Breast epithelium (tissue), 3 donors: ENCODE data around the gene TAGLN.

Source experiments
- POLR2A ChIP-seq: fragments of 450-650 bp; IDR thresholded peaks from one replicate; pipeline ENCODE4 v1.6.1; 2016; ENCODE audit warnings: antibody characterized with exemption, mild to moderate bottlenecking, moderate library complexity
- POLR2AphosphoS5 ChIP-seq, 3 donors: sonication (generic); formaldehyde crosslinking; IDR thresholded peaks; one replicate each; pipeline ENCODE4 v1.6.1; 2017; ENCODE audit warnings: antibody characterized with exemption in 3 of 3
- TF ChIP-seq, protein P1 (sequence below), 3 donors: fragments of 450-650 bp; IDR thresholded peaks; one replicate each; pipeline ENCODE4 v1.5.1; 2016 to 2017; ENCODE audit warnings: antibody characterized with exemption in 3 of 3, mild to moderate bottlenecking in 3 of 3, moderate library complexity in 3 of 3

DNA sequence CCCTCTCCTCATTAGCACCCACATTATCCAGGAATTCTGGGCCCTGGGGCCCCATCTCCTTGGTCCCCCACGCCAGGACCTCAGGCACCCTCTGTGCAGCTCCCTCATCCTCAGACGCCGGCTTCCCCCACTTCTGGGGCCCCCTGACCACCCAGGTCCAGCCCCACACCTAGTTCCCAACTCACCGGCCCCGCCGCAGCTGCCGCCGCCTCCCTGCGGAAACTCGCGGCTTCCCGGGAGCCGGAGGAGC, 32.6 kb downstream of the TAGLN start, which contains the start of gene PCSK7:
- TF ChIP-seq, protein P1, sequence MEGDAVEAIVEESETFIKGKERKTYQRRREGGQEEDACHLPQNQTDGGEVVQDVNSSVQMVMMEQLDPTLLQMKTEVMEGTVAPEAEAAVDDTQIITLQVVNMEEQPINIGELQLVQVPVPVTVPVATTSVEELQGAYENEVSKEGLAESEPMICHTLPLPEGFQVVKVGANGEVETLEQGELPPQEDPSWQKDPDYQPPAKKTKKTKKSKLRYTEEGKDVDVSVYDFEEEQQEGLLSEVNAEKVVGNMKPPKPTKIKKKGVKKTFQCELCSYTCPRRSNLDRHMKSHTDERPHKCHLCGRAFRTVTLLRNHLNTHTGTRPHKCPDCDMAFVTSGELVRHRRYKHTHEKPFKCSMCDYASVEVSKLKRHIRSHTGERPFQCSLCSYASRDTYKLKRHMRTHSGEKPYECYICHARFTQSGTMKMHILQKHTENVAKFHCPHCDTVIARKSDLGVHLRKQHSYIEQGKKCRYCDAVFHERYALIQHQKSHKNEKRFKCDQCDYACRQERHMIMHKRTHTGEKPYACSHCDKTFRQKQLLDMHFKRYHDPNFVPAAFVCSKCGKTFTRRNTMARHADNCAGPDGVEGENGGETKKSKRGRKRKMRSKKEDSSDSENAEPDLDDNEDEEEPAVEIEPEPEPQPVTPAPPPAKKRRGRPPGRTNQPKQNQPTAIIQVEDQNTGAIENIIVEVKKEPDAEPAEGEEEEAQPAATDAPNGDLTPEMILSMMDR (IDR thresholded peaks at IDR 0.05), result no peak
- TF ChIP-seq POLR2A, result no peak
- TF ChIP-seq POLR2AphosphoS5 (IDR thresholded peaks at IDR 0.05), result no peak
